NB4 (cell line): ENCODE data around the gene EDARADD.

Experiments used
- DNase-seq: peaks from one replicate; pipeline ENCODE4 v3.0.0; 2010; ENCODE audit warnings: low read depth
- H3K4me3 ChIP-seq: one replicate; pipeline ENCODE4 v1.5.1; 2011; ENCODE audit warnings: mild to moderate bottlenecking, low read depth, low read length, moderate library complexity
- MYC ChIP-seq: IDR thresholded peaks from 2 replicates; pipeline ENCODE4 v1.6.1; 2011; ENCODE audit warnings: low read depth, low read length
- POLR2A ChIP-seq: IDR thresholded peaks from 2 replicates; pipeline ENCODE4 v1.6.1; 2011; ENCODE audit warnings: mild to moderate bottlenecking; ENCODE audit not compliant: insufficient read length; ENCODE audit errors: extremely low read depth
- TF ChIP-seq, protein P1 (sequence below): IDR thresholded peaks from one replicate; pipeline ENCODE4 v1.5.1; 2012; ENCODE audit warnings: low read depth, low read length
- TF ChIP-seq, protein P2 (sequence below): IDR thresholded peaks from 2 replicates; pipeline ENCODE4 v1.6.1; 2011; ENCODE audit warnings: low read depth, low read length

The EDARADD gene

GRCh38 chr1:236400061-236400603, 6.0 kb downstream of the EDARADD start:
- DNase-seq = no peak
- TF ChIP-seq MYC = no peak
- TF ChIP-seq, protein P1, sequence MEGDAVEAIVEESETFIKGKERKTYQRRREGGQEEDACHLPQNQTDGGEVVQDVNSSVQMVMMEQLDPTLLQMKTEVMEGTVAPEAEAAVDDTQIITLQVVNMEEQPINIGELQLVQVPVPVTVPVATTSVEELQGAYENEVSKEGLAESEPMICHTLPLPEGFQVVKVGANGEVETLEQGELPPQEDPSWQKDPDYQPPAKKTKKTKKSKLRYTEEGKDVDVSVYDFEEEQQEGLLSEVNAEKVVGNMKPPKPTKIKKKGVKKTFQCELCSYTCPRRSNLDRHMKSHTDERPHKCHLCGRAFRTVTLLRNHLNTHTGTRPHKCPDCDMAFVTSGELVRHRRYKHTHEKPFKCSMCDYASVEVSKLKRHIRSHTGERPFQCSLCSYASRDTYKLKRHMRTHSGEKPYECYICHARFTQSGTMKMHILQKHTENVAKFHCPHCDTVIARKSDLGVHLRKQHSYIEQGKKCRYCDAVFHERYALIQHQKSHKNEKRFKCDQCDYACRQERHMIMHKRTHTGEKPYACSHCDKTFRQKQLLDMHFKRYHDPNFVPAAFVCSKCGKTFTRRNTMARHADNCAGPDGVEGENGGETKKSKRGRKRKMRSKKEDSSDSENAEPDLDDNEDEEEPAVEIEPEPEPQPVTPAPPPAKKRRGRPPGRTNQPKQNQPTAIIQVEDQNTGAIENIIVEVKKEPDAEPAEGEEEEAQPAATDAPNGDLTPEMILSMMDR = no peak
- H3K4me3 ChIP-seq = no peak overlapping the region

- H3K4me3 ChIP-seq = no peak overlapping the region
- no peak for DNase-seq
- TF ChIP-seq, protein P1 = no peak
Observed at GRCh38 chr1:236401698-236402097, 7.6 kb downstream of the EDARADD start.

DNA sequence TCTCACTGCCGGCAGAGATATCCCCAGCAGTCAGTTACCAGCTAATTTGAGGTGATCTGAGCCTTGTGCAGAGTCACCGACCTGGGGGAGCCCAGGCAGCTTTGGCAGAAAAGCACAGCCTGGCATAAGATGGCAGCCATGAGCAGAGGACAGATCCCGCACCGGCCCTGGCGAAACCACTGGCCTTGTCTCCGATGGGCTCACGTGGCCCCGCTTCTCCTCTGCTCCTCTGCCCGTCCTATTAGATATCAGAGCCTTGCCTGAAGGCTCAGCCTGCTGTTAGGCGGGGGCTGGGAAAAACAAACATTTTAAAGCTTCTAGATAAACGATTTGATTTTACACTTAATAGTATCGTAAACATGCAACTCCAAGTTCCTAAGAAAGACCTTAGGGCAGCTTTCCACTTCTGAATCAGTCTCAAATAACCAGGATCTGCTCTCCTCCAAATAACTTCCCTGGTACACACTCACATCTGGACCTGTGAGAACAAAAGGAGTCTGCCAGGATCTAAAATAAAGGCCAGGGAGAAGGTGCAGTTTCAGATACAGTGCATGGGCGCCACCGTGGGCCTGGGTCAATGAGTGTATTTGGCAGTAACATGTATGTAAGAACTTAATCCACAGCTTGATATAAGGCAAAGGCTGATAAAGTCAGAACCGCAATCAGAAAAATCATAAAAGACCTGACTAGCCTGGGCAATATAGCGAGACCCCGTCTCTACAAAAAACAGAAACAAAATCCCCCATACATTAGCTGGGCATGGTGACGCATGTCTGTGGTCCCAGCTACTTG, 10.0 kb downstream of the EDARADD start:
- no peak for DNase-seq
- TF ChIP-seq POLR2A = no peak
- TF ChIP-seq MYC = no peak
- TF ChIP-seq, protein P1 = no peak
- TF ChIP-seq, protein P2, sequence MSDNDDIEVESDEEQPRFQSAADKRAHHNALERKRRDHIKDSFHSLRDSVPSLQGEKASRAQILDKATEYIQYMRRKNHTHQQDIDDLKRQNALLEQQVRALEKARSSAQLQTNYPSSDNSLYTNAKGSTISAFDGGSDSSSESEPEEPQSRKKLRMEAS = no peak
- no peak overlapping the region for H3K4me3 ChIP-seq

- no peak overlapping the region for H3K4me3 ChIP-seq
- TF ChIP-seq, protein P1 = no peak
- TF ChIP-seq, protein P2 = no peak
- no peak for TF ChIP-seq MYC
- TF ChIP-seq POLR2A = no peak
- no peak for DNase-seq
Observed at GRCh38 chr1:236407059-236407458, 13.0 kb downstream of the EDARADD start.

- DNase-seq = no peak
- TF ChIP-seq, protein P1 = no peak
- TF ChIP-seq, protein P2 = no peak
- TF ChIP-seq MYC (no peak), POLR2A (no peak)
- no peak overlapping the region for H3K4me3 ChIP-seq
Observed at GRCh38 chr1:236413688-236414087, 19.6 kb downstream of the EDARADD start.

- no peak for DNase-seq
- TF ChIP-seq POLR2A (no peak), MYC (no peak)
- TF ChIP-seq, protein P2 = no peak
- TF ChIP-seq, protein P1 = no peak
- H3K4me3 ChIP-seq = no peak overlapping the region
Observed at GRCh38 chr1:236416165-236416564, 22.1 kb downstream of the EDARADD start.
